Subcutaneous adipose tissue (tissue), 4 donors: ENCODE data around the gene ADGRL3. TPM values are rescaled to one million over a fixed set of nuclear protein-coding genes. Genes with fewer than 3 reads are reported as not detected.

Source experiments
- CTCF ChIP-seq: fragments of 450-650 bp; IDR thresholded peaks from one replicate; pipeline ENCODE4 v1.5.1; 2016; ENCODE audit warnings: low read depth, mild to moderate bottlenecking, control low read depth, antibody characterized with exemption, moderate library complexity
- small RNA-seq: library from RNA; depleted of rRNA; stranded (forward); fragments of <200 nt; gene quantifications from one replicate; pipeline ENCODE3, GENCODE V24; 2016
- total RNA-seq, 4 donors: library from RNA; depleted of rRNA; stranded (reverse); fragments of >200 nt; gene quantifications; one replicate each; pipeline ENCODE4 v1.1.0, GENCODE V29; 2016

Gene ADGRL3
- total RNA-seq, 4 donors from 2014 or later: 6.3 to 12.2 (median 9.2) TPM

- no peak for TF ChIP-seq CTCF
Measured at GRCh38 chr4:62117886-62118285, 917.8 kb downstream of the ADGRL3 start.

GRCh38 chr4:62118558-62118957, 918.4 kb downstream of the ADGRL3 start:
- TF ChIP-seq CTCF: no peak

- TF ChIP-seq CTCF: no peak
Measured at GRCh38 chr4:62119195-62119594, 919.1 kb downstream of the ADGRL3 start.

GRCh38 chr4:62126064-62126732, 926.1 kb downstream of the ADGRL3 start:
- no peak for TF ChIP-seq CTCF

Small RNA genes within 50 kb of the gene (small RNA-seq; reads per million reads assigned to genes)
- 0.49 reads per million for gene RF00019
